Nephron (organoid): ENCODE data around the gene COMMD6.

Experiments
- H3K27ac Mint-ChIP-seq, 3 experiments: 2 replicates each; pipeline ENCODE4 v1.8.0; 2020; ENCODE audit warnings: mixed read lengths in 3 of 3, mild to moderate bottlenecking in 2 of 3, moderate library complexity in 1 of 3
- H3K27me3 Mint-ChIP-seq: 2 replicates; pipeline ENCODE4 v1.8.0; 2021; ENCODE audit warnings: low read depth, mild to moderate bottlenecking, moderate library complexity, mixed read lengths
- H3K36me3 Mint-ChIP-seq: 2 replicates; pipeline ENCODE4 v1.8.0; 2020; ENCODE audit warnings: low read depth, mixed read lengths
- H3K4me1 Mint-ChIP-seq: 2 replicates; pipeline ENCODE4 v1.8.0; 2020; ENCODE audit warnings: mixed read lengths
- H3K4me3 Mint-ChIP-seq, 3 experiments: 2 replicates each; pipeline ENCODE4 v1.8.0; 2020; ENCODE audit warnings: mild to moderate bottlenecking in 3 of 3, mixed read lengths in 3 of 3, moderate library complexity in 2 of 3
- H3K9me3 Mint-ChIP-seq: 2 replicates; pipeline ENCODE4 v1.8.0; 2020; ENCODE audit warnings: mixed read lengths
- CTCF ChIP-seq, 3 experiments: fragments of 200-600 bp; sonication (generic); IDR thresholded peaks; one replicate each; pipeline ENCODE4 v1.5.0; 2021; ENCODE audit warnings: antibody characterized with exemption in 3 of 3; ENCODE audit not compliant: unreplicated experiment in 3 of 3

COMMD6 gene

DNA sequence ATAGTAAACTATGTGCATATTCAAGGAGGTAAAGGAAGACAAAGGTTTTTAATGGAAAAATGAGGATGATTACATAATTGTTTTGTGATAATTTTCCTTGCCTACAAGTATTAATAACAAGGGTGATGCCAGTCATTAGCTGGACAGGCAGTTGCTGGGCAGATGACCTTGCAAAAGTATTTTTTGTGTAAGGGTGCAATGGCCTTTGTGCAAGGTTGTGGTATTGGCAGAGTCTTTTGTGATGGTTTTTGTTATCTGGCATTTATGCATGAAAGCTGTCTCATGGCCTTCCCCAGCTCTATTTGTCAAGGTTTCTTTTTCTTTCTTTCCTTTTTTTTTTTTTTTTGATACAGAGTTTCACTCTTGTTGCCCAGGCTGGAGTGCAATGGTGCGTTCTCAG is 4.3 kb upstream of the COMMD6 start:
- Mint-ChIP-seq H3K9me3 (no peaks in the 10 kb centered on the region), H3K4me3 (no peak overlapping the region), H3K36me3 (no peaks in the 10 kb centered on the region), H3K27ac (no peak overlapping the region), H3K4me1 (peaks cover 4% of the 10 kb centered on the region), H3K27me3 (no peaks in the 10 kb centered on the region)
- TF ChIP-seq CTCF (IDR thresholded peaks at IDR 0.05; ENCODE audit: unreplicated experiment in 3 of 3), result no peak

DNA sequence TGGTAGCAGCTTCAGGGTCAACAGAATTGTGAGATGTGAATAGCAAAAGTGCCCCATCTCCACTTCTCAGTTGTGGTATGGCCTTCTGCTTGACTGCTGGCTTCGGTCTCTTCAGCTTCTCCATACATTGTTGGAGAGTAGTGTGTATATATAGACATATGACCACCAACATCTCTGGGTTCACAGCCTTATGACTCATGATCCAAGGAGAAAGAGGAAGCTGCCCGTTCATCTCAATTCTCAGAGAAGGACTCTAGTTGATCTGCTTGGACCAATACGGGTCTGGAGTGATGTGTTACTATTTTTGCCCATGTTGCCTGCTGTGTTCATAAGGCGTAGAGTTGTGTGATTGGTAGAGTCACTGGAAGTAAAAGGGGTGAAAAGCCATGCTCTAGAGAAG is 3.6 kb upstream of the COMMD6 start:
- H3K27me3 Mint-ChIP-seq, result no peaks in the 10 kb centered on the region
- no peak overlapping the region for H3K27ac Mint-ChIP-seq
- no peak for TF ChIP-seq CTCF (IDR thresholded peaks at IDR 0.05; ENCODE audit: unreplicated experiment in 3 of 3)
- no peaks in the 10 kb centered on the region for H3K36me3 Mint-ChIP-seq
- no peak overlapping the region for H3K4me3 Mint-ChIP-seq
- H3K4me1 Mint-ChIP-seq, result peaks cover 11% of the 10 kb centered on the region
- no peaks in the 10 kb centered on the region for H3K9me3 Mint-ChIP-seq

DNA sequence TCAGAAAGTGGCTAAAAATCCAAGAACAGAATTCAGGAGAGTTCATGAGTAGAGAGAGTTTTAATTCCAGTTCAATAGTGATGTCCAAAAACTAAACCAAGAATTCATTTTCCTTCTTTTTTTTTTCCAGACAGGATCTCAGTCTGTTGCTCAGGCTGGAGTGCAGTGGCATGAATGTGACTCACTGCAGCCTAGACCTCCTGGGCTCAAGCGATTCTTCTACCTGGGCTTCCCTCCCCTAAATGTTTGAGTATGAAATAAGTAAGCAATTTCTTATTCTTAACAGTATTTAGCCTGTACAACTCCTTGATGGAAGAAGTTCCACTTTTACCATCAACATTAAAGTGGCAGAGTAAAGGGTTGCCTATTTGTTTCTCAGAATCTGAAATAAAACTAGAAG is 3.8 kb downstream of the COMMD6 start:
- Mint-ChIP-seq H3K27me3 (no peaks in the 10 kb centered on the region), H3K27ac (no peak overlapping the region), H3K4me1 (peaks cover 23% of the 10 kb centered on the region), H3K4me3 (no peak overlapping the region), H3K9me3 (no peaks in the 10 kb centered on the region), H3K36me3 (peaks cover 35% of the 10 kb centered on the region)
- no peak for TF ChIP-seq CTCF (IDR thresholded peaks at IDR 0.05; ENCODE audit: unreplicated experiment in 3 of 3)

DNA sequence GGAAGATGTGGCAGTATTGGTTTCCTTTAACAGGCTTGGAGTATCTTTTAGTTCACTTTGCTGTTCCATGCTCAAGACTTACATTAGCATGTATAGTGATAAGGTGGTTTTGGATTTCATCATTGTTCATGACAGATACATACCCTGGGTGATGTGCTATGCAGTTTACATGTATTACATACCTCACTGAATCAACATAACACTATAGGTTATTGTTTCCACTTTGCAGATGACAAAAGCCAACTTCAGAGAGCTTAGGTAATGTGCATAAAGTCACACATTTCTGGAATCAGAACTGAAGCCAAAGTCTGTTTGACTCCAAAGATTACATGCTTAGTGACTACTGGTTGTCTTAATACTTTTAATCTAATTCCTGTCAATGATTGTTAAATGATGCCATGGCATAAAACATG is 7.1 kb downstream of the COMMD6 start:
- Mint-ChIP-seq H3K27ac (no peak overlapping the region), H3K27me3 (no peaks in the 10 kb centered on the region), H3K36me3 (peaks cover 56% of the 10 kb centered on the region), H3K9me3 (no peaks in the 10 kb centered on the region), H3K4me1 (peaks cover 9% of the 10 kb centered on the region), H3K4me3 (no peak overlapping the region)
- TF ChIP-seq CTCF (IDR thresholded peaks at IDR 0.05; ENCODE audit: unreplicated experiment in 3 of 3), result no peak

DNA sequence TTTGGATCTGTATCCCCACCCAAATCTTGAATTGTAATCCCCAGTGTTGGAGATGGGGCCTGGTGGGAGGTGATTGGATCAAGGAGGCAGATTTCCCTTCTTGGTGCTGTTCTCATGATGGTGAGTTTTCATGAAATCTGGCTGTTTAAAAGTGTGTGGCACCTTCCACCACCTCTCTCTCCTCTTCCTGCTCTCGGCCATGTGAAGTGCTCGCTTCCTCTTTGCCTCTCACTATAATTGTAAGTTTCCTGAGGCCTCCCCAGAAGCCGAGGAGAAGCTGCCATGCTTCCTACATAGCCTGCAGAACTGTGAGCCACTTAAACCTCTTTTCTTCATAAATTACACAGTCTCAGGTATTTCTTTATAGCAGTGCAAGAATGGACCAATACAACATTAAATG is 15.7 kb downstream of the COMMD6 start:
- TF ChIP-seq CTCF (IDR thresholded peaks at IDR 0.05; ENCODE audit: unreplicated experiment in 3 of 3), result no peak
- Mint-ChIP-seq H3K27ac (no peak overlapping the region), H3K4me3 (no peak overlapping the region), H3K27me3 (no peaks in the 10 kb centered on the region), H3K36me3 (peaks cover 14% of the 10 kb centered on the region), H3K9me3 (peaks cover 14% of the 10 kb centered on the region), H3K4me1 (no peaks in the 10 kb centered on the region)

- no peak for TF ChIP-seq CTCF (IDR thresholded peaks at IDR 0.05; ENCODE audit: unreplicated experiment in 3 of 3)
- Mint-ChIP-seq H3K9me3 (peaks cover 14% of the 10 kb centered on the region), H3K36me3 (no peaks in the 10 kb centered on the region), H3K4me1 (no peaks in the 10 kb centered on the region), H3K27ac (no peak overlapping the region), H3K27me3 (no peaks in the 10 kb centered on the region), H3K4me3 (no peak overlapping the region)
Measured at GRCh38 chr13:75518439-75519088, 19.1 kb downstream of the COMMD6 start.
